ENCODE results near the gene SCN5A. TPM values are rescaled to one million over a fixed set of nuclear protein-coding genes. Genes with fewer than 3 reads are reported as not detected.

SCN5A gene
- total and polyA plus RNA-seq, 2 of the 4 experiments (the other 2 are of a cell fraction) = 1.9 to 2.0 TPM

- H4K5ac ChIP-seq (ENCODE audit: low read depth, low read length) = no peak overlapping the region
- H2BK15ac ChIP-seq (ENCODE audit: low read depth, low read length) = no peak overlapping the region
- H2BK120ac ChIP-seq (ENCODE audit: low read depth, low read length) = no peak overlapping the region
- peaks cover 19% of the 10 kb centered on the region for H3K27me3 ChIP-seq (ENCODE audit: control insufficient read depth, insufficient read depth, low read length)
- TF ChIP-seq CEBPB (IDR thresholded peaks at IDR 0.05; ENCODE audit: low read depth, low read length) (no peak), MXI1 (IDR thresholded peaks at IDR 0.05; ENCODE audit: borderline replicate concordance, low read depth, low read length) (no peak), MAZ (IDR thresholded peaks at IDR 0.05; ENCODE audit: borderline replicate concordance, low read depth, low read length) (no peak), RFX5 (IDR thresholded peaks at IDR 0.05; ENCODE audit: low read depth, low read length) (no peak), SMC3 (IDR thresholded peaks at IDR 0.05; ENCODE audit: low read depth, low read length) (no peak), NFE2L2 (IDR thresholded peaks at IDR 0.05; ENCODE audit: low read depth, low read length) (no peak), ELK1 (IDR thresholded peaks at IDR 0.05; ENCODE audit: borderline replicate concordance, low read depth, low read length) (no peak), CTCF (conservative IDR thresholded peaks at IDR 0.05; ENCODE audit: low read depth, low read length) (no peak), POLR2A (IDR thresholded peaks at IDR 0.05; ENCODE audit: low read depth, low read length) (no peak), FOS (IDR thresholded peaks at IDR 0.05; ENCODE audit: low read depth, low read length) (no peak), RCOR1 (IDR thresholded peaks at IDR 0.05; ENCODE audit: insufficient replicate concordance, low read length) (no peak), BHLHE40 (IDR thresholded peaks at IDR 0.05; ENCODE audit: low read depth, low read length) (no peak), RAD21 (IDR thresholded peaks at IDR 0.05; ENCODE audit: low read length) (no peak), USF2 (IDR thresholded peaks at IDR 0.05; ENCODE audit: low read depth, low read length) (no peak), CHD1 (IDR thresholded peaks at IDR 0.05; ENCODE audit: low read depth, low read length) (no peak), MAFK (IDR thresholded peaks at IDR 0.05; ENCODE audit: low read depth, low read length) (no peak)
- H2BK5ac ChIP-seq (ENCODE audit: low read depth, low read length, poor library complexity, severe bottlenecking) = no peak overlapping the region
- CTCF ChIA-PET = interaction anchor here (0.6 kb wide), 1 partner anchor 800 kb away, joined by 3 read pairs; no protein-coding TSS in a partner anchor
- H3K4me1 ChIP-seq (ENCODE audit: control insufficient read depth, insufficient read depth, low read length) = no peaks in the 10 kb centered on the region
- H3K79me1 ChIP-seq (ENCODE audit: low read depth in 1 of 2, low read length in 2 of 2) = no peaks in the 10 kb centered on the region
- no TSS peak for BruUV-seq (replicated peaks)
- H2AK5ac ChIP-seq (ENCODE audit: low read depth, low read length) = no peak overlapping the region
- no peak overlapping the region for H3K23ac ChIP-seq (ENCODE audit: low read depth, low read length)
- H4K8ac ChIP-seq (ENCODE audit: low read depth in 2 of 2, low read length in 2 of 2) = no peak overlapping the region
- H2AK9ac ChIP-seq (replicated peaks; ENCODE audit: low read depth, low read length, poor library complexity) = no peak overlapping the region
- no peak overlapping the region for H2AFZ ChIP-seq (replicated peaks; ENCODE audit: low read length, poor library complexity)
- H3K4ac ChIP-seq (ENCODE audit: low read depth, low read length) = no peak overlapping the region
- no peaks in the 10 kb centered on the region for H3K36me3 ChIP-seq (ENCODE audit: control insufficient read depth, insufficient read depth, low read length)
- H3K56ac ChIP-seq (ENCODE audit: extremely low read depth, insufficient read depth, low read length) = no peak overlapping the region
- H3K27ac ChIP-seq (ENCODE audit: insufficient read depth, low read length) = no peak overlapping the region
- H2BK20ac ChIP-seq (ENCODE audit: low read depth, low read length) = no peak overlapping the region
- no peak overlapping the region for H3K14ac ChIP-seq (replicated peaks; ENCODE audit: low read depth, low read length)
- no peak overlapping the region for H3K4me3 ChIP-seq (ENCODE audit: insufficient read depth, low read depth, low read length)
- DNase-seq = no peak
- no peaks in the 10 kb centered on the region for H3K9me3 ChIP-seq (ENCODE audit: control insufficient read depth, insufficient read depth, low read length)
- 79% methylated on average over 2 of the region's 5 CpGs; no CpG with 5 or more reads in 1 of the 2 experiments for WGBS, 2 experiments (ENCODE audit: extremely low coverage in 2 of 2, insufficient read length in 1 of 2)
- H4K20me1 ChIP-seq (ENCODE audit: insufficient read depth, low read length) = no peaks in the 10 kb centered on the region
- H3K9me1 ChIP-seq (ENCODE audit: insufficient read depth, low read length) = no peaks in the 10 kb centered on the region
- intact Hi-C loops (cut with micrococcal nuclease) (no loop called here), dilution Hi-C loops (cut with HindIII; ENCODE audit: low sequenced_read_pairs, unreplicated experiment) (no loop called here), in situ Hi-C loops (cut with MboI; ENCODE audit: low sequenced_read_pairs) (no loop called here)
- no peak overlapping the region for H3K4me2 ChIP-seq (ENCODE audit: low read depth, low read length)
- POLR2A ChIA-PET (ENCODE audit: unreplicated experiment) = no interaction called here
- no peak overlapping the region for H3K18ac ChIP-seq (ENCODE audit: low read depth, low read length)
- no peak for ATAC-seq (ENCODE audit: low read depth)
- no peak overlapping the region for H4K91ac ChIP-seq (ENCODE audit: insufficient read depth, low read depth, low read length)
- H3K9ac ChIP-seq (ENCODE audit: low read depth, low read length) = no peak overlapping the region
These were observed 49.3 kb upstream of the SCN5A start for GRCh38 chr3:38698760-38699159.

Data from IMR-90 (cell line).